NB4 (cell line): Measurements from ENCODE around the gene SLC47A2.

Source experiments
- DNase-seq: peaks from one replicate; pipeline ENCODE4 v3.0.0; 2010; ENCODE audit warnings: low read depth
- H3K4me3 ChIP-seq: one replicate; pipeline ENCODE4 v1.5.1; 2011; ENCODE audit warnings: mild to moderate bottlenecking, low read depth, low read length, moderate library complexity
- CTCF ChIP-seq: IDR thresholded peaks from one replicate; pipeline ENCODE4 v1.5.1; 2012; ENCODE audit warnings: low read depth, low read length
- MAX ChIP-seq: IDR thresholded peaks from 2 replicates; pipeline ENCODE4 v1.6.1; 2011; ENCODE audit warnings: low read depth, low read length
- MYC ChIP-seq: IDR thresholded peaks from 2 replicates; pipeline ENCODE4 v1.6.1; 2011; ENCODE audit warnings: low read depth, low read length
- POLR2A ChIP-seq: IDR thresholded peaks from 2 replicates; pipeline ENCODE4 v1.6.1; 2011; ENCODE audit warnings: mild to moderate bottlenecking; ENCODE audit not compliant: insufficient read length; ENCODE audit errors: extremely low read depth

Gene SLC47A2

GRCh38 chr17:19660219-19660870, 56.0 kb downstream of the SLC47A2 start:
- TF ChIP-seq MYC (no peak), POLR2A (no peak), MAX (no peak), CTCF (no peak)
- no peak for DNase-seq

GRCh38 chr17:19659366-19660177, 56.8 kb downstream of the SLC47A2 start:
- DNase-seq: no peak
- no peak overlapping the region for H3K4me3 ChIP-seq
- TF ChIP-seq MAX: no peak
- TF ChIP-seq CTCF: no peak
- no peak for TF ChIP-seq POLR2A
- TF ChIP-seq MYC: no peak

More at GRCh38 chr17:19660219-19660870, 56.0 kb downstream of the SLC47A2 start:
- H3K4me3 ChIP-seq: no peak overlapping the region

- DNase-seq: no peak
- no peak overlapping the region for H3K4me3 ChIP-seq
- TF ChIP-seq POLR2A (no peak), MAX (no peak)
These were observed 59.4 kb downstream of the SLC47A2 start for GRCh38 chr17:19656851-19657581.

GRCh38 chr17:19656336-19656735, 60.0 kb downstream of the SLC47A2 start:
- no peak for TF ChIP-seq CTCF
- TF ChIP-seq MAX: no peak
- no peak for TF ChIP-seq POLR2A
- no peak for TF ChIP-seq MYC
- DNase-seq: no peak
- no peak overlapping the region for H3K4me3 ChIP-seq

GRCh38 chr17:19654896-19655295, 61.5 kb downstream of the SLC47A2 start:
- DNase-seq: no peak
- no peak overlapping the region for H3K4me3 ChIP-seq
- TF ChIP-seq MYC (no peak), MAX (no peak), CTCF (no peak), POLR2A (no peak)
